CD4-positive, alpha-beta memory T cell (primary cell): ENCODE measurements around the gene TMEM258. TPM values are rescaled to one million over a fixed set of nuclear protein-coding genes. Genes with fewer than 3 reads are reported as not detected.

Source experiments
- CTCF ChIA-PET: fragments of 350-600 bp; sonication (Branson Sonifier 250); formaldehyde crosslinking; loops from one replicate; lab custom pipeline; 2021; ENCODE audit warnings: inconsistent platforms; ENCODE audit not compliant: partially characterized antibody; lab: Charles Lee
- POLR2A ChIA-PET: fragments of 350-600 bp; sonication (Branson Sonifier 250); formaldehyde crosslinking; loops from one replicate; lab custom pipeline; 2021; ENCODE audit not compliant: partially characterized antibody; lab: Charles Lee
- DNase-seq, 5 donors: peaks; one replicate each; pipeline versions ENCODE4 v3.0.0 to v3.0.0-alpha.2; 2020 to 2022; ENCODE audit warnings: mixed read lengths in 1 of 5
- H3K27ac ChIP-seq: one replicate; pipeline ENCODE4 v1.7.0; 2013; ENCODE audit warnings: low read depth, low read length
- H3K27me3 ChIP-seq: 2 replicates; pipeline ENCODE4 v1.7.0; 2013; ENCODE audit warnings: mild to moderate bottlenecking, low read length, moderate library complexity; ENCODE audit not compliant: insufficient read depth
- H3K36me3 ChIP-seq: 2 replicates; pipeline ENCODE4 v1.7.0; 2013; ENCODE audit warnings: mild to moderate bottlenecking, low read length, moderate library complexity; ENCODE audit not compliant: insufficient read depth
- H3K4me1 ChIP-seq: 2 replicates; pipeline ENCODE4 v1.7.0; 2013; ENCODE audit warnings: mild to moderate bottlenecking, low read length, moderate library complexity; ENCODE audit not compliant: insufficient read depth
- H3K4me3 ChIP-seq, 2 donors: one replicate each; pipeline ENCODE4 v1.7.0; 2013; ENCODE audit warnings: low read length in 2 of 2, mild to moderate bottlenecking in 1 of 2
- H3K9me3 ChIP-seq, 2 donors: one replicate each; pipeline ENCODE4 v1.7.0; 2013; ENCODE audit warnings: low read length in 2 of 2, control low read depth in 1 of 2; ENCODE audit not compliant: control insufficient read depth in 1 of 2
- H3K27ac Mint-ChIP-seq, 7 donors: one replicate each; pipeline ENCODE4 v1.8.0; 2020 to 2021; ENCODE audit warnings: mixed read lengths in 7 of 7, mild to moderate bottlenecking in 6 of 7, inconsistent platforms in 3 of 7, moderate library complexity in 3 of 7
- H3K27me3 Mint-ChIP-seq, 2 donors: one replicate each; pipeline ENCODE4 v1.8.0; 2020 to 2021; ENCODE audit warnings: mixed read lengths in 2 of 2
- H3K36me3 Mint-ChIP-seq, 2 donors: one replicate each; pipeline ENCODE4 v1.8.0; 2020 to 2021; ENCODE audit warnings: mixed read lengths in 2 of 2, inconsistent platforms in 1 of 2, mild to moderate bottlenecking in 1 of 2
- H3K4me1 Mint-ChIP-seq, 4 donors: one replicate each; pipeline ENCODE4 v1.8.0; 2020 to 2021; ENCODE audit warnings: mixed read lengths in 4 of 4, mild to moderate bottlenecking in 1 of 4
- H3K4me3 Mint-ChIP-seq, 8 donors: one replicate each; pipeline ENCODE4 v1.8.0; 2020 to 2021; ENCODE audit warnings: mixed read lengths in 8 of 8, mild to moderate bottlenecking in 7 of 8, moderate library complexity in 6 of 8, inconsistent platforms in 3 of 8
- H3K9me3 Mint-ChIP-seq, 8 donors: one replicate each; pipeline ENCODE4 v1.8.0; 2020 to 2021; ENCODE audit warnings: mixed read lengths in 8 of 8, mild to moderate bottlenecking in 5 of 8, inconsistent platforms in 3 of 8, moderate library complexity in 1 of 8
- intact Hi-C: fragments of 100-400 bp; cut with micrococcal nuclease; formaldehyde crosslinking; loops from one replicate; pipeline ENCODE4 v1.15.1; 2023
- polyA plus RNA-seq, 2 donors: library from polyadenylated mRNA; unstranded; fragments of 300-500 nt; fragmentation: Illumina TruSeq; gene quantifications; one replicate each; pipeline ENCODE4 v1.2.3, GENCODE V29; 2021
- total RNA-seq, 2 experiments: library from RNA; stranded (reverse); gene quantifications; one replicate each; pipeline ENCODE4 v1.2.3, GENCODE V29; 2021

Gene TMEM258
- total RNA-seq (100 to 1,000 TPM; 113 to 117 TPM), polyA plus RNA-seq (100 to 1,000 TPM; 186 to 276 TPM)

GRCh38 chr11:61792310-61793082 lies at the start of gene TMEM258, which contains the start of gene FEN1:
Gene TMEM258 (minus strand): TSS chr11:61792599. CDS start chr11:61792558, 41 bp downstream.
Gene FEN1 (plus strand): TSS chr11:61792911. CDS start chr11:61795362, 2,451 bp downstream.
- ChIA-PET CTCF (interaction anchor here (1.2 to 10.0 kb wide), 6 partner anchors 22 to 320 kb away, joined by 4 to 169 read pairs (median 7); partner anchors contain the start of gene FADS1), POLR2A (interaction anchor here (0.6 to 2.5 kb wide), 11 partner anchors 9 to 1759 kb away, joined by 3 to 28 read pairs (median 5); partner anchors contain the start of genes FADS1, FADS2 and FTH1)
- Histone ChIP-seq H3K27ac (peak within 1 kb of the TSS; percentile 98), H3K4me1 (peaks cover 21% of the 10 kb centered on the region), H3K9me3 (no peaks in the 10 kb centered on the region), H3K36me3 (peaks cover 28% of the 10 kb centered on the region), H3K27me3 (no peaks in the 10 kb centered on the region), H3K4me3 (peak within 1 kb of the TSS; percentile 95 to 96)
- Mint-ChIP-seq H3K4me1 (peaks cover 12 to 56% (median 31%) of the 10 kb centered on the region in 4 donors), H3K27ac (peak within 1 kb of the TSS; percentile 93 to 100 (median 99)), H3K9me3 (no peaks in the 10 kb centered on the region), H3K27me3 (no peaks in the 10 kb centered on the region), H3K36me3 (peaks cover 15 to 47% of the 10 kb centered on the region in 2 donors), H3K4me3 (peak within 1 kb of the TSS; percentile 89 to 99 (median 94))
- intact Hi-C loops: loop anchor here (1.0 to 5.0 kb wide), 6 partner anchors 15 to 1090 kb away; partner anchors contain the start of genes DAGLA, FADS1, FTH1 and SLC3A2
- peak; percentile 87 to 92 (median 91) for DNase-seq

GRCh38 chr11:61841636-61842527 lies 49.5 kb upstream of the TMEM258 start:
- DNase-seq: no peak
- ChIA-PET CTCF (interaction anchor here (1.1 to 2.6 kb wide), 3 partner anchors 13 to 240 kb away, joined by 3 to 9 read pairs (median 3); partner anchors contain the start of gene FADS2), POLR2A (no interaction called here)
- no peaks in the 10 kb centered on the region for H3K36me3 Mint-ChIP-seq
- intact Hi-C loops: no loop called here
- peaks cover 0 to 2% (median 0%) of the 10 kb centered on the region in 8 donors for H3K9me3 Mint-ChIP-seq
- Histone ChIP-seq H3K27me3 (no peaks in the 10 kb centered on the region), H3K9me3 (no peaks in the 10 kb centered on the region), H3K4me1 (no peaks in the 10 kb centered on the region), H3K36me3 (peaks cover 3% of the 10 kb centered on the region), H3K4me3 (no peak overlapping the region), H3K27ac (no peak overlapping the region)
- H3K27ac Mint-ChIP-seq: no peak overlapping the region
- no peak overlapping the region for H3K4me3 Mint-ChIP-seq
- no peaks in the 10 kb centered on the region for H3K4me1 Mint-ChIP-seq
- no peaks in the 10 kb centered on the region for H3K27me3 Mint-ChIP-seq

- Histone ChIP-seq H3K4me3 (no peak overlapping the region), H3K27me3 (no peaks in the 10 kb centered on the region), H3K9me3 (no peaks in the 10 kb centered on the region), H3K4me1 (no peaks in the 10 kb centered on the region), H3K36me3 (peaks cover 3% of the 10 kb centered on the region), H3K27ac (no peak overlapping the region)
- CTCF ChIA-PET: interaction anchor here (2.6 kb wide), 1 partner anchor 12 kb away, joined by 9 read pairs; the partner anchor contains the start of gene FADS2
- peaks cover 0 to 2% (median 0%) of the 10 kb centered on the region in 8 donors for H3K9me3 Mint-ChIP-seq
- H3K36me3 Mint-ChIP-seq: no peaks in the 10 kb centered on the region
- peaks cover 0 to 4% (median 4%) of the 10 kb centered on the region in 4 donors for H3K4me1 Mint-ChIP-seq
- POLR2A ChIA-PET: interaction anchor here (0.6 kb wide), 1 partner anchor 121 kb away, joined by 3 read pairs; no protein-coding TSS in a partner anchor
- DNase-seq: no peak
- H3K4me3 Mint-ChIP-seq: no peak overlapping the region
- intact Hi-C loops: no loop called here
- H3K27ac Mint-ChIP-seq: no peak overlapping the region
- H3K27me3 Mint-ChIP-seq: no peaks in the 10 kb centered on the region
Observed at GRCh38 chr11:61840371-61840770, 48.0 kb upstream of the TMEM258 start.

GRCh38 chr11:61839742-61840141 lies 47.3 kb upstream of the TMEM258 start:
- H3K9me3 ChIP-seq: no peaks in the 10 kb centered on the region
- DNase-seq: no peak
- Mint-ChIP-seq H3K27me3 (no peaks in the 10 kb centered on the region), H3K36me3 (no peaks in the 10 kb centered on the region), H3K4me3 (no peak overlapping the region), H3K4me1 (peaks cover 2 to 9% (median 7%) of the 10 kb centered on the region in 4 donors), H3K27ac (peak overlapping the region in 1 of 7 donors; percentile 69), H3K9me3 (peaks cover 0 to 2% (median 0%) of the 10 kb centered on the region in 8 donors)
- POLR2A ChIA-PET: no interaction called here
- no peak overlapping the region for H3K4me3 ChIP-seq
- H3K36me3 ChIP-seq: peaks cover 3% of the 10 kb centered on the region
- no peaks in the 10 kb centered on the region for H3K27me3 ChIP-seq
- intact Hi-C loops: no loop called here
- no peak overlapping the region for H3K27ac ChIP-seq
- CTCF ChIA-PET: interaction anchor here (2.6 kb wide), 1 partner anchor 11 kb away, joined by 9 read pairs; the partner anchor contains the start of gene FADS2
- H3K4me1 ChIP-seq: peaks cover 6% of the 10 kb centered on the region

GRCh38 chr11:61838921-61839320 lies 46.5 kb upstream of the TMEM258 start:
- Mint-ChIP-seq H3K9me3 (peaks cover 0 to 2% (median 0%) of the 10 kb centered on the region in 8 donors), H3K27me3 (no peaks in the 10 kb centered on the region), H3K36me3 (no peaks in the 10 kb centered on the region), H3K4me3 (no peak overlapping the region), H3K27ac (peak overlapping the region in 1 of 7 donors; percentile 81), H3K4me1 (peaks cover 9 to 17% (median 13%) of the 10 kb centered on the region in 4 donors)
- intact Hi-C loops: no loop called here
- H3K36me3 ChIP-seq: peaks cover 3% of the 10 kb centered on the region
- no peaks in the 10 kb centered on the region for H3K9me3 ChIP-seq
- H3K27ac ChIP-seq: no peak overlapping the region
- peaks cover 14% of the 10 kb centered on the region for H3K4me1 ChIP-seq
- ChIA-PET POLR2A (no interaction called here), CTCF (no interaction called here)
- DNase-seq: no peak
- no peaks in the 10 kb centered on the region for H3K27me3 ChIP-seq
- no peak overlapping the region for H3K4me3 ChIP-seq

- Histone ChIP-seq H3K27me3 (no peaks in the 10 kb centered on the region), H3K9me3 (no peaks in the 10 kb centered on the region), H3K4me3 (no peak overlapping the region), H3K36me3 (peaks cover 3% of the 10 kb centered on the region), H3K4me1 (peaks cover 18% of the 10 kb centered on the region), H3K27ac (no peak overlapping the region)
- Mint-ChIP-seq H3K27me3 (no peaks in the 10 kb centered on the region), H3K9me3 (peaks cover 0 to 2% (median 0%) of the 10 kb centered on the region in 8 donors), H3K4me1 (peaks cover 12 to 21% (median 17%) of the 10 kb centered on the region in 4 donors), H3K27ac (peak overlapping the region in 1 of 7 donors; percentile 81), H3K4me3 (no peak overlapping the region), H3K36me3 (no peaks in the 10 kb centered on the region)
- intact Hi-C loops: no loop called here
- ChIA-PET CTCF (no interaction called here), POLR2A (no interaction called here)
- no peak for DNase-seq
Observed at GRCh38 chr11:61838501-61838900, 46.1 kb upstream of the TMEM258 start.
